GM23338 (cell line): ENCODE measurements around the gene AHNAK2.

ENCODE experiments used
- CREB1 ChIP-seq: fragments of 250-450 bp; sonication (Bioruptor Pico); IDR thresholded peaks from 2 replicates; pipeline ENCODE4 v1.5.0; 2020; ENCODE audit warnings: low read depth, mild to moderate bottlenecking, moderate library complexity
- EZH2 ChIP-seq: fragments of 200-600 bp; sonication (generic); IDR thresholded peaks from one replicate; pipeline ENCODE4 v1.8.0; 2017; ENCODE audit warnings: antibody characterized with exemption, mild to moderate bottlenecking, low read depth; ENCODE audit not compliant: unreplicated experiment
- JUNB ChIP-seq: IDR thresholded peaks from one replicate; pipeline ENCODE4 v1.6.1; 2016; ENCODE audit warnings: antibody characterized with exemption; ENCODE audit not compliant: unreplicated experiment
- POLR2AphosphoS5 ChIP-seq: IDR thresholded peaks from 2 replicates; pipeline ENCODE4 v1.6.1; 2016; ENCODE audit warnings: antibody characterized with exemption, low read depth
- TF ChIP-seq, protein P1 (sequence below), 2 experiments: fragments of 200-600 bp in 1 of 2; sonication (generic) in 1 of 2; conservative IDR thresholded peaks; 2 replicates each; pipeline versions ENCODE4 v1.5.1 to v1.6.1; 2016 to 2017; ENCODE audit warnings: antibody characterized with exemption in 2 of 2, low read depth in 2 of 2, mild to moderate bottlenecking in 2 of 2, moderate library complexity in 1 of 2
- TF ChIP-seq, protein P2 (sequence below): IDR thresholded peaks from one replicate; pipeline ENCODE4 v1.6.1; 2018; ENCODE audit warnings: antibody characterized with exemption; ENCODE audit not compliant: unreplicated experiment

DNA sequence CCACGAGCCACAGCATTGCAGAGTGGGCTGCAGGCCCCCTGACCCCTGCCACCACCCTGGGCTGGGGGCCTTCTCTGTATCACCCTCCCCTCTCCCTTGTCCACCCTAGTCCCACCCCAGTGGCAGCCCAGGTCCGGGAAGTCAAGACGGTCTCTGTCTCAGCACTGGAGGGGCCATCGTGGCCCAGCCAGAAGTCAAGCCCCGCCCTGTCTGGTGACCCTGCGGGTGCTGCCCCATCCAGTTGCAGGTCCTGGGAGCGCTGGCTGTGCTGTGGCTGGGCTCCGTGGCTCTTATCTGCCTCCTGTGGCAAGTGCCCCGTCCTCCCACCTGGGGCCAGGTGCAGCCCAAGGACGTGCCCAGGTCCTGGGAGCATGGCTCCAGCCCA lies 50.8 kb downstream of the AHNAK2 start:
- TF ChIP-seq, protein P1, sequence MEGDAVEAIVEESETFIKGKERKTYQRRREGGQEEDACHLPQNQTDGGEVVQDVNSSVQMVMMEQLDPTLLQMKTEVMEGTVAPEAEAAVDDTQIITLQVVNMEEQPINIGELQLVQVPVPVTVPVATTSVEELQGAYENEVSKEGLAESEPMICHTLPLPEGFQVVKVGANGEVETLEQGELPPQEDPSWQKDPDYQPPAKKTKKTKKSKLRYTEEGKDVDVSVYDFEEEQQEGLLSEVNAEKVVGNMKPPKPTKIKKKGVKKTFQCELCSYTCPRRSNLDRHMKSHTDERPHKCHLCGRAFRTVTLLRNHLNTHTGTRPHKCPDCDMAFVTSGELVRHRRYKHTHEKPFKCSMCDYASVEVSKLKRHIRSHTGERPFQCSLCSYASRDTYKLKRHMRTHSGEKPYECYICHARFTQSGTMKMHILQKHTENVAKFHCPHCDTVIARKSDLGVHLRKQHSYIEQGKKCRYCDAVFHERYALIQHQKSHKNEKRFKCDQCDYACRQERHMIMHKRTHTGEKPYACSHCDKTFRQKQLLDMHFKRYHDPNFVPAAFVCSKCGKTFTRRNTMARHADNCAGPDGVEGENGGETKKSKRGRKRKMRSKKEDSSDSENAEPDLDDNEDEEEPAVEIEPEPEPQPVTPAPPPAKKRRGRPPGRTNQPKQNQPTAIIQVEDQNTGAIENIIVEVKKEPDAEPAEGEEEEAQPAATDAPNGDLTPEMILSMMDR (conservative IDR thresholded peaks at IDR 0.05; ENCODE audit: low read depth in 2 of 2): no peak
- TF ChIP-seq JUNB (no peak), POLR2AphosphoS5 (no peak), EZH2 (no peak), CREB1 (CRISPR knock-in tag) (no peak)
- TF ChIP-seq, protein P2, sequence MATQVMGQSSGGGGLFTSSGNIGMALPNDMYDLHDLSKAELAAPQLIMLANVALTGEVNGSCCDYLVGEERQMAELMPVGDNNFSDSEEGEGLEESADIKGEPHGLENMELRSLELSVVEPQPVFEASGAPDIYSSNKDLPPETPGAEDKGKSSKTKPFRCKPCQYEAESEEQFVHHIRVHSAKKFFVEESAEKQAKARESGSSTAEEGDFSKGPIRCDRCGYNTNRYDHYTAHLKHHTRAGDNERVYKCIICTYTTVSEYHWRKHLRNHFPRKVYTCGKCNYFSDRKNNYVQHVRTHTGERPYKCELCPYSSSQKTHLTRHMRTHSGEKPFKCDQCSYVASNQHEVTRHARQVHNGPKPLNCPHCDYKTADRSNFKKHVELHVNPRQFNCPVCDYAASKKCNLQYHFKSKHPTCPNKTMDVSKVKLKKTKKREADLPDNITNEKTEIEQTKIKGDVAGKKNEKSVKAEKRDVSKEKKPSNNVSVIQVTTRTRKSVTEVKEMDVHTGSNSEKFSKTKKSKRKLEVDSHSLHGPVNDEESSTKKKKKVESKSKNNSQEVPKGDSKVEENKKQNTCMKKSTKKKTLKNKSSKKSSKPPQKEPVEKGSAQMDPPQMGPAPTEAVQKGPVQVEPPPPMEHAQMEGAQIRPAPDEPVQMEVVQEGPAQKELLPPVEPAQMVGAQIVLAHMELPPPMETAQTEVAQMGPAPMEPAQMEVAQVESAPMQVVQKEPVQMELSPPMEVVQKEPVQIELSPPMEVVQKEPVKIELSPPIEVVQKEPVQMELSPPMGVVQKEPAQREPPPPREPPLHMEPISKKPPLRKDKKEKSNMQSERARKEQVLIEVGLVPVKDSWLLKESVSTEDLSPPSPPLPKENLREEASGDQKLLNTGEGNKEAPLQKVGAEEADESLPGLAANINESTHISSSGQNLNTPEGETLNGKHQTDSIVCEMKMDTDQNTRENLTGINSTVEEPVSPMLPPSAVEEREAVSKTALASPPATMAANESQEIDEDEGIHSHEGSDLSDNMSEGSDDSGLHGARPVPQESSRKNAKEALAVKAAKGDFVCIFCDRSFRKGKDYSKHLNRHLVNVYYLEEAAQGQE: no peak
